Measurements from ENCODE around the gene RNF14. TPM values are rescaled to one million over a fixed set of nuclear protein-coding genes. Genes with fewer than 3 reads are reported as not detected.
"Not testable (repeated sequence)": the region's sequence is repeated elsewhere in the genome, so short reads cannot be mapped to it uniquely, and the experiment has no call there.

RNF14 gene
- polyA plus RNA-seq, 4 donors: 48.6 to 71.5 (median 61.4) TPM

GRCh38 chr5:142037599-142037998 lies 68.7 kb downstream of the RNF14 start:
- not testable (repeated sequence) for DNase-seq (ENCODE audit: low read depth in 4 of 4, low spot score in 3 of 4)

- DNase-seq (ENCODE audit: low read depth in 4 of 4, low spot score in 3 of 4): no peak
These were observed 69.8 kb downstream of the RNF14 start for GRCh38 chr5:142038735-142039134.

Other genes with a start within 250 kb of the RNF14 start
- gene PCDH1, start 90.7 kb upstream of the RNF14 start, polyA plus RNA-seq (ENCODE audit: insufficient read length in 4 of 4): 10 to 100 TPM in 3 of 4 donors, 1 to 10 TPM in 1; 8.8 to 24.9 (median 23.2) TPM
- gene DELE1, start 45.2 kb upstream of the RNF14 start, polyA plus RNA-seq (ENCODE audit: insufficient read length in 4 of 4): 100 to 1,000 TPM in 2 of 4 donors, 10 to 100 TPM in 2; 87.1 to 130 (median 101) TPM
- 10 to 100 TPM; 13.9 to 16.5 (median 14.3) TPM for gene PCDH12, start 10.9 kb upstream of the RNF14 start, polyA plus RNA-seq (ENCODE audit: insufficient read length in 4 of 4)
- gene GNPDA1, start 43.9 kb downstream of the RNF14 start, polyA plus RNA-seq (ENCODE audit: insufficient read length in 4 of 4): 10 to 100 TPM; 43.4 to 70.2 (median 60.1) TPM
- gene NDFIP1, start 139.7 kb downstream of the RNF14 start, polyA plus RNA-seq (ENCODE audit: insufficient read length in 4 of 4): 100 to 1,000 TPM; 116 to 154 (median 136) TPM

Measured in left renal pelvis (tissue), 4 donors.